HepG2 (cell line): ENCODE results near the gene RAB6B. TPM values are rescaled to one million over a fixed set of nuclear protein-coding genes. Genes with fewer than 3 reads are reported as not detected.

Experiments
- DRAP1 ChIP-seq: IDR thresholded peaks from 2 replicates; pipeline ENCODE4 v1.6.1; 2016; ENCODE audit warnings: missing genetic modification reagents, missing compliant biosample characterization
- E2F5 ChIP-seq: sonication (generic); formaldehyde crosslinking; conservative IDR thresholded peaks from 2 replicates; pipeline ENCODE4 v1.4.0; 2020; ENCODE audit warnings: missing genetic modification reagents
- ERF ChIP-seq: IDR thresholded peaks from 2 replicates; pipeline ENCODE4 v1.6.1; 2018; ENCODE audit warnings: missing biosample characterization, missing genetic modification reagents
- FOXK1 ChIP-seq: sonication (generic); formaldehyde crosslinking; IDR thresholded peaks from 2 replicates; pipeline ENCODE4 v1.4.0; 2020; ENCODE audit warnings: low read depth, missing genetic modification reagents, borderline replicate concordance
- HMG20B ChIP-seq: conservative IDR thresholded peaks from 2 replicates; pipeline ENCODE4 v1.6.1; 2016; ENCODE audit warnings: missing genetic modification reagents, missing compliant biosample characterization
- KDM6A ChIP-seq: IDR thresholded peaks from 2 replicates; pipeline ENCODE4 v1.6.1; 2016; ENCODE audit warnings: low read depth
- KLF9 ChIP-seq: IDR thresholded peaks from 2 replicates; pipeline ENCODE4 v1.6.1; 2016; ENCODE audit warnings: low read depth
- MAX ChIP-seq: IDR thresholded peaks from 2 replicates; pipeline ENCODE4 v1.6.1; 2012; ENCODE audit warnings: inconsistent platforms
- NFAT5 ChIP-seq: sonication (generic); formaldehyde crosslinking; IDR thresholded peaks from 2 replicates; pipeline ENCODE4 v1.4.0; 2020; ENCODE audit warnings: missing genetic modification reagents
- NFE2 ChIP-seq: sonication (generic); formaldehyde crosslinking; IDR thresholded peaks from 2 replicates; pipeline ENCODE4 v1.4.0; 2020; ENCODE audit warnings: missing genetic modification reagents
- NFE2L2 ChIP-seq: fragments of 150-350 bp; IDR thresholded peaks from 2 replicates; pipeline ENCODE4 v1.6.1; 2014; ENCODE audit warnings: low read length
- PAWR ChIP-seq: sonication (generic); formaldehyde crosslinking; IDR thresholded peaks from 2 replicates; pipeline ENCODE4 v1.4.0; 2020; ENCODE audit warnings: missing genetic modification reagents, mild to moderate bottlenecking, borderline replicate concordance
- TFAP4 ChIP-seq: sonication (generic); IDR thresholded peaks from 2 replicates; pipeline ENCODE4 v1.6.1; 2016; ENCODE audit warnings: low read depth, borderline replicate concordance
- ZNF230 ChIP-seq: sonication (generic); formaldehyde crosslinking; IDR thresholded peaks from 2 replicates; pipeline ENCODE4 v1.4.0; 2020; ENCODE audit warnings: mild to moderate bottlenecking, missing genetic modification reagents
- ZNF3 ChIP-seq: IDR thresholded peaks from 2 replicates; pipeline ENCODE4 v1.7.0; 2017; ENCODE audit warnings: inconsistent platforms
- ZNF350 ChIP-seq: sonication (generic); formaldehyde crosslinking; IDR thresholded peaks from 2 replicates; pipeline ENCODE4 v1.4.0; 2020; ENCODE audit warnings: mild to moderate bottlenecking, low read depth, missing genetic modification reagents, borderline replicate concordance
- ZNF431 ChIP-seq: sonication (generic); formaldehyde crosslinking; IDR thresholded peaks from 2 replicates; pipeline ENCODE4 v1.9.0; 2022; ENCODE audit warnings: missing genetic modification reagents, low read depth, mild to moderate bottlenecking, borderline replicate concordance
- ZNF577 ChIP-seq: sonication (generic); formaldehyde crosslinking; IDR thresholded peaks from 2 replicates; pipeline ENCODE4 v1.4.0; 2020; ENCODE audit warnings: mild to moderate bottlenecking, low read depth, missing genetic modification reagents, borderline replicate concordance
- ZSCAN29 ChIP-seq: sonication (generic); formaldehyde crosslinking; conservative IDR thresholded peaks from 2 replicates; pipeline ENCODE4 v1.4.0; 2020; ENCODE audit warnings: mild to moderate bottlenecking, missing genetic modification reagents
- ZSCAN30 ChIP-seq: sonication (generic); formaldehyde crosslinking; IDR thresholded peaks from 2 replicates; pipeline ENCODE4 v1.5.0; 2020; ENCODE audit warnings: mild to moderate bottlenecking, missing genetic modification reagents
- ZSCAN9 ChIP-seq: IDR thresholded peaks from 2 replicates; pipeline ENCODE4 v1.6.1; 2016; ENCODE audit warnings: borderline replicate concordance
- polyA plus RNA-seq, 8 experiments: library from polyadenylated mRNA; depleted of rRNA in 3 of 8; stranded (reverse) in 7 of 8; unstranded in 1 of 8; fragments of >200 nt; fragmentation: Illumina TruSeq in 4 of 8; extraction: Trizol in 4 of 8; gene quantifications; 2 replicates each; pipeline versions ENCODE4 v1.2.1 to v1.2.3, GENCODE V29; 2011 to 2016; ENCODE audit warnings: low read depth in 4 of 8, missing spikeins in 1 of 8, mixed read lengths in 1 of 8; ENCODE audit not compliant: insufficient read depth in 1 of 8
- total RNA-seq, 5 experiments: library from RNA; depleted of rRNA; stranded (reverse); fragments of >200 nt; fragmentation: Illumina TruSeq; extraction: Trizol; gene quantifications; 2 replicates each; pipeline ENCODE4 v1.2.3, GENCODE V29; 2016; ENCODE audit warnings: low read depth in 1 of 5

RAB6B gene
- total and polyA plus RNA-seq, 2 of the 13 experiments (the other 11 are each of a cell fraction or from before 2014, with no cell fraction given), result 0.16 TPM; not detected in 1

- TF ChIP-seq ZNF431 (CRISPR knock-in tag), result no peak
- TF ChIP-seq NFE2L2, result no peak
- no peak for TF ChIP-seq ZNF3
- peak; percentile 97 for TF ChIP-seq MAX
- no peak for TF ChIP-seq NFAT5 (CRISPR knock-in tag)
- no peak for TF ChIP-seq ZNF577
- no peak for TF ChIP-seq HMG20B (CRISPR knock-in tag)
- no peak for TF ChIP-seq E2F5 (CRISPR knock-in tag)
- TF ChIP-seq PAWR (CRISPR knock-in tag), result no peak
- no peak for TF ChIP-seq NFE2 (CRISPR knock-in tag)
- no peak for TF ChIP-seq KDM6A
- peak; percentile 80; the same call in 1 of the 2 replicates for TF ChIP-seq ZNF350
- TF ChIP-seq FOXK1 (CRISPR knock-in tag), result peak; percentile 66; the same call in 1 of the 2 replicates
- TF ChIP-seq TFAP4, result no peak; the same call in 1 of the 2 replicates
- no peak for TF ChIP-seq KLF9
- TF ChIP-seq ERF (CRISPR knock-in tag), result peak; percentile 30; the same call in 1 of the 2 replicates
- peak; percentile 88 for TF ChIP-seq DRAP1 (CRISPR knock-in tag)
- TF ChIP-seq ZSCAN29 (CRISPR knock-in tag), result no peak
- 0 out of 2 replicates have a peak, but pooled peaks have one; percentile 44 for TF ChIP-seq ZNF230 (CRISPR knock-in tag)
- TF ChIP-seq ZSCAN30 (CRISPR knock-in tag), result no peak
- no peak for TF ChIP-seq ZSCAN9 (CRISPR knock-in tag)
These were observed 89.8 kb downstream of the RAB6B start, which contains the start of gene SRPRB (continued) for GRCh38 chr3:133805702-133806475.
